ENCODE results near the gene MTHFD2.

MTHFD2 gene

DNA sequence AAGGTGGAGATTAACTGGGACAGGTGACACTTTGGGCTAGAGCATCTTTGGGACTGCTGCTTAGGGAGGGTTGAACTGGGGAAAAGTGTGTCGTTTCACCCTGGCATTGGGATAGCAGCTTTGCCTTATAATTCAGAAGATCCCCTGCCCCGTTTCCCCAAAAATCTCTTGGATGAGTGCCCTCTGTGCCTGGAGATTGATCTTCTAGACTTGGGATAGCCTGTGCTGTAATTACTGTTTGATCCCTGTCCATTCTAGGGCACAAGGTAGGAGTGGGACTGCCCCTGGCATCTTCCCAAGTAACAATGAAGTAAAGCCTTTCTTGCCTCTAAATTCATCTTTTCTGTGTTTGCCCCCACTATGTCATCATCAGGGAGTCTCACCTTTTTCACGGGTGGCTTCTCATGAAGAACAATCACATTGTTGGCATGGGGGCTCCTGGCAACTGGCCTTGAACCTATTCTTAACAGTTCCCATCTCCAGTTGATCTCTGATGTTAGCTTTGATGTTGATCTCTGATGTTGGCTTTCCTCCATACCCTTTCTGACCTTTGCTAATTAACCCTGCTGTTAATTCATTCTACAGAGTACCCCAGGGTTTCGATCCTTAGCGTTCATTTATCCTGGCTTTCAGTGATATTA is 21.6 kb downstream of the MTHFD2 start:
- no peak overlapping the region for H3K4me3 ChIP-seq (ENCODE audit: control insufficient read depth, low read depth, low read length)
- DNase-seq (ENCODE audit: low read depth): no peak
- TF ChIP-seq, protein P1, sequence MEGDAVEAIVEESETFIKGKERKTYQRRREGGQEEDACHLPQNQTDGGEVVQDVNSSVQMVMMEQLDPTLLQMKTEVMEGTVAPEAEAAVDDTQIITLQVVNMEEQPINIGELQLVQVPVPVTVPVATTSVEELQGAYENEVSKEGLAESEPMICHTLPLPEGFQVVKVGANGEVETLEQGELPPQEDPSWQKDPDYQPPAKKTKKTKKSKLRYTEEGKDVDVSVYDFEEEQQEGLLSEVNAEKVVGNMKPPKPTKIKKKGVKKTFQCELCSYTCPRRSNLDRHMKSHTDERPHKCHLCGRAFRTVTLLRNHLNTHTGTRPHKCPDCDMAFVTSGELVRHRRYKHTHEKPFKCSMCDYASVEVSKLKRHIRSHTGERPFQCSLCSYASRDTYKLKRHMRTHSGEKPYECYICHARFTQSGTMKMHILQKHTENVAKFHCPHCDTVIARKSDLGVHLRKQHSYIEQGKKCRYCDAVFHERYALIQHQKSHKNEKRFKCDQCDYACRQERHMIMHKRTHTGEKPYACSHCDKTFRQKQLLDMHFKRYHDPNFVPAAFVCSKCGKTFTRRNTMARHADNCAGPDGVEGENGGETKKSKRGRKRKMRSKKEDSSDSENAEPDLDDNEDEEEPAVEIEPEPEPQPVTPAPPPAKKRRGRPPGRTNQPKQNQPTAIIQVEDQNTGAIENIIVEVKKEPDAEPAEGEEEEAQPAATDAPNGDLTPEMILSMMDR (IDR thresholded peaks at IDR 0.05; ENCODE audit: control insufficient read depth, insufficient read depth, low read depth, low read length, missing control alignments): no peak

DNA sequence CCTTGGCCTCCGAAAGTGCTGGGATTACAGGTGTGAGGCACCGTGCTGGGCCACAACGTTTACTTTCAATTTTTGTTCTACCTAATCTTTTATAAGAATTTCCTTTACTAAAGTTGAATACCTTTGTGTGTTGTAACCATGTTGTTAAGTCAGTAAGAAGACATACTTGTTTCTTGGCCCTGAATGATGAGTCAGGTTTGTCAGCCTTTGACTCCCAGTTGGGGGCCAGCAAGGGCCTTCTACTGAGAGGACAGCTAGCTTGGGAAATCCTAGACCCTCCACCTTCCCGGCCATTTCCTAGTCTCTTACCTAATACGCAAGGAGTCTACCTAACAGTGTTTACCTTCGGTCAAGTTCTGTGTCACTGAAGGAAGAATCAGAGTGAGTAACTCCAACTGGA is 22.7 kb downstream of the MTHFD2 start:
- TF ChIP-seq, protein P1 (IDR thresholded peaks at IDR 0.05; ENCODE audit: control insufficient read depth, insufficient read depth, low read depth, low read length, missing control alignments): no peak
- DNase-seq (ENCODE audit: low read depth): no peak

GRCh38 chr2:74221604-74222299 is 23.3 kb downstream of the MTHFD2 start:
- TF ChIP-seq, protein P1 (IDR thresholded peaks at IDR 0.05; ENCODE audit: control insufficient read depth, insufficient read depth, low read depth, low read length, missing control alignments): no peak
- DNase-seq (ENCODE audit: low read depth): no peak

More for the DNA sequence above, 22.7 kb downstream of the MTHFD2 start:
- no peak overlapping the region for H3K4me3 ChIP-seq (ENCODE audit: control insufficient read depth, low read depth, low read length)

GRCh38 chr2:74222300-74222650 is 23.9 kb downstream of the MTHFD2 start:
- TF ChIP-seq, protein P1 (IDR thresholded peaks at IDR 0.05; ENCODE audit: control insufficient read depth, insufficient read depth, low read depth, low read length, missing control alignments): no peak
- H3K4me3 ChIP-seq (ENCODE audit: control insufficient read depth, low read depth, low read length): no peak overlapping the region
- DNase-seq (ENCODE audit: low read depth): no peak

More at GRCh38 chr2:74221604-74222299, 23.3 kb downstream of the MTHFD2 start:
- no peak overlapping the region for H3K4me3 ChIP-seq (ENCODE audit: control insufficient read depth, low read depth, low read length)

DNA sequence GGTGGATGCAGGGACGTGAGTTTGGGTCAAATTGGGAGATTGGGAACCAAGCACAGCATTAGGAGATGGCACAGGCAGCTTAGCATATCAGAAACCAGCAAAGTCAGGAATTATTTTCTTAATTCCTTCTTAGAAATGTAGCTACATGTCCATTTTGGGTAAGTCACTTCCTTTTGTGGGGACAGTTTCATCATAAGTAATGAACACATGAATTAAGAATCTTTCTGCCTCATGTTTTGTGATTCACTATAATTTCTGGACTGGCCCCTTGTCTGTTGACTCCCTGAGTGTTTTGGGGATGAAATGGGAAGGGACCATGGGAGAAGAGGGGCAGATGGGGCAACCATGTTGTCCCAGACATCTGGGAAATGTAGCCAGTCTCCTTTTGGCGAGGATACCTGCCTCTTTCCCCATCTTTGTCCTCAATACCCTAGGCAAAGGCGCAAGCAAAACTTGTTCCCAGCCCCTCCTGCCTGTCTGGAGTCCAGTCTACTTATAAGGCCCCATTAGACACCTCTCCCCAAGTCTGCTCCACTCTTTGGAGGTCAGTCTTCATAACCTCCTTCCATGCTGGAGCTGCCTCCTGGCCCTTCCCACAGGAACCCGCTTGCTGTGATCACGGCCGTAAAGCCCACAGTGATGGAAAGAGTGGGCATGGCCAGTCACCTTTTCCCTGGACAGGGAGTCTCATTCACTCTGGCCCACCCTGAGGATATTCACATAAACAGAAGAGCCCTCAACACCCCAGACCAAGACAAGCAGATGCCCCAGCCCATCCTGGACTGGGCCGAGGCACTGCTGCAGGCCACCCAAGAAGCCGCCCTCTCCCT is 25.7 kb downstream of the MTHFD2 start:
- H3K4me3 ChIP-seq (ENCODE audit: control insufficient read depth, low read depth, low read length): no peak overlapping the region
- no peak for DNase-seq (ENCODE audit: low read depth)
- TF ChIP-seq, protein P1 (IDR thresholded peaks at IDR 0.05; ENCODE audit: control insufficient read depth, insufficient read depth, low read depth, low read length, missing control alignments): no peak

DNA sequence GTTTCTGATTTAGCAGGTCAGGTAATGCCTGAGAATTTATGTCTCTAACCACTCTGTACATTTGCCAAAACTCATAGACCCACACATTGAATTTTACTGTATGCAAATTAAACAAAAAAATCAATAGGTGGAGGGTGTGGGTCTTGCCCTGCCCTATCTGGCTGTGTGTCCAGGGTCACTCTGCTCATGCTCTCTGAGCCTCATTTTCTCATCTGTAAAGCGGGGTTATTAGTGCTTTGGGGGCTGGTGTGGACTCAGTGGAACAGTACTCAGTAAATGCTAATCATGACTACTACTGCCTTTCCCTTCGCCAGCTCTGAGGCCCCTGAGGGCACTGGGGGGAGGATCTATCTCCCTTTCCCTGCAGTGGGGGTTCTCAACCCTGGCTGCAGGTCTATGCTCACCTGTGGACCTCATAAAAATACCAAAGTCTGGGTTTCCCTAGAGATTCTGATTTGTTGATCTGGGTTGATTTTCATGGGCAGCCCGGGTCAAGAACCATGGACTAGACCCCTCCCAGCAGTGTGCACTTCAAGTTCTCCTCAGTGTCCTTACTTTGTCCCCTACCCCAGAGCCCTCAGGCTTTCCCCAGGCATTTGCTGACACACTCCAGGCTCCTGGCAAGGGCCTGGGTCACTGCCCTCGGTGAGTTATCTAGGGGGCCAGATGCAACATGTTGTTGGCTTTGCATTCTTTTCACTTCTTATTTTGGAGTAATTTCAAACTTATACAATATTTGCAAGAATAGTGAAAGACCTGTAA is 27.5 kb downstream of the MTHFD2 start:
- no peak for DNase-seq (ENCODE audit: low read depth)
- TF ChIP-seq, protein P1 (IDR thresholded peaks at IDR 0.05; ENCODE audit: control insufficient read depth, insufficient read depth, low read depth, low read length, missing control alignments): no peak
- no peak overlapping the region for H3K4me3 ChIP-seq (ENCODE audit: control insufficient read depth, low read depth, low read length)
